Stimulated activated CD8-positive, alpha-beta memory T cell treated with anti-CD3 and anti-CD28 coated beads, Interleukin-4, amount 100 ng/mL, for 24 hours (primary cell): Measurements from ENCODE around the gene FMNL1.
"Not testable (repeated sequence)": the region's sequence is repeated elsewhere in the genome, so short reads cannot be mapped to it uniquely, and the experiment has no call there.

Experiments
- DNase-seq: peaks from one replicate; pipeline ENCODE4 v3.0.0-alpha.2; 2020; ENCODE audit warnings: low read depth

Gene FMNL1, protein sequence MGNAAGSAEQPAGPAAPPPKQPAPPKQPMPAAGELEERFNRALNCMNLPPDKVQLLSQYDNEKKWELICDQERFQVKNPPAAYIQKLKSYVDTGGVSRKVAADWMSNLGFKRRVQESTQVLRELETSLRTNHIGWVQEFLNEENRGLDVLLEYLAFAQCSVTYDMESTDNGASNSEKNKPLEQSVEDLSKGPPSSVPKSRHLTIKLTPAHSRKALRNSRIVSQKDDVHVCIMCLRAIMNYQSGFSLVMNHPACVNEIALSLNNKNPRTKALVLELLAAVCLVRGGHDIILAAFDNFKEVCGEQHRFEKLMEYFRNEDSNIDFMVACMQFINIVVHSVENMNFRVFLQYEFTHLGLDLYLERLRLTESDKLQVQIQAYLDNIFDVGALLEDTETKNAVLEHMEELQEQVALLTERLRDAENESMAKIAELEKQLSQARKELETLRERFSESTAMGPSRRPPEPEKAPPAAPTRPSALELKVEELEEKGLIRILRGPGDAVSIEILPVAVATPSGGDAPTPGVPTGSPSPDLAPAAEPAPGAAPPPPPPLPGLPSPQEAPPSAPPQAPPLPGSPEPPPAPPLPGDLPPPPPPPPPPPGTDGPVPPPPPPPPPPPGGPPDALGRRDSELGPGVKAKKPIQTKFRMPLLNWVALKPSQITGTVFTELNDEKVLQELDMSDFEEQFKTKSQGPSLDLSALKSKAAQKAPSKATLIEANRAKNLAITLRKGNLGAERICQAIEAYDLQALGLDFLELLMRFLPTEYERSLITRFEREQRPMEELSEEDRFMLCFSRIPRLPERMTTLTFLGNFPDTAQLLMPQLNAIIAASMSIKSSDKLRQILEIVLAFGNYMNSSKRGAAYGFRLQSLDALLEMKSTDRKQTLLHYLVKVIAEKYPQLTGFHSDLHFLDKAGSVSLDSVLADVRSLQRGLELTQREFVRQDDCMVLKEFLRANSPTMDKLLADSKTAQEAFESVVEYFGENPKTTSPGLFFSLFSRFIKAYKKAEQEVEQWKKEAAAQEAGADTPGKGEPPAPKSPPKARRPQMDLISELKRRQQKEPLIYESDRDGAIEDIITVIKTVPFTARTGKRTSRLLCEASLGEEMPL

GRCh38 chr17:45221081-45222013 lies at the start of gene FMNL1:
FMNL1 (plus strand) TSS chr17:45221885; CDS start chr17:45222125, 240 bp downstream.
- peak; percentile 47 for DNase-seq

DNA sequence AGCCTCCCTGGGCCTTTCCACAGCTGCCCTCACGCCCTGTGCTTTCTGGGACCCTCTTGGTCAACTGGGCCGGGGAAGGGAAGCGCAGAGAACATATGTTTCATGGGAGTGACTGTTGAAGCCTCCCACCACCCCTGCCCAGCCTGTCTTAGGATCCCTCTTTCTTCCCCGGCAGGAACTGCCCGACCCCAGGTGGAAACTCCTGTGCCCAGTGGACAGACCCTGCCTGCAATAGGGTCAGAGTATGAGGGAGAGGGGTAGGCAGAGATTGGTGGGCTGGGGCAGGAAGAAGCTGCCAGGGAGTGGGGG lies 49.5 kb upstream of the FMNL1 start:
- DNase-seq: no peak

DNA sequence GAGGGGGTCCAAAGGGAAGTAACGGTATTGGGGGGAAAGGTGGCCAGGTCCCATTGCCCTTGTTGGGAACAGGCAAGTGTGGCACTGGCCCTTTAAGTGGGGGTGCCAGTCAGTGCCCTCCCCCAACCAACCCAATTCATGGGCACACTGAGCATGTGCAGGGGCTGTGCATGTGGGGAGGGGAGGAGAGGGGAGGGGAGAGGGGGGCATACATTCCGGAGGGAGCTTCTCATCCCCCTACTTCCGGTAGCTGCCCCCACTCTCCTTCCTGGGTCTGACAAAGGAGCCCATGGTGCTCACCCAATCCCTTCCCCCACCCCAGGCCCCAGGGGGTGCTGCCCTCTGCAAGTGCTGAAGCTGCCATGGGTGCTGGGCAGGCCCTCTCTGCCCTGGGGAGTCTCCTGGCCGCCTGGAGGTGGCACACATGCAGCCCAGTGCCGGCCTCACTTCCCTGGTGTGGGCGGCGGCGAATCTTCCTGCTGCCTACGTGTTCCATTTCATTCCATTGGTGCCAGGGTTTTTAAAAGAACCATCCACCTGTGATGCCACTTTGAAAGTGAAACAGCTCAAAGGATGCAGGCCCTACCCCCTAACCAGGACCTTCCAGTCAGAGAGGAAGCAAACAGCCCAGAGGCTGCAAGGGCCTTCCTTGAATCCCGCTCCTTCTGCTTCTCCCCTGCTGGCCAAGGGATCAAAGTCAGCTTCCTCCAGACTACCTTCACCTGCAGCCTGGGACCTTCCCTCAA lies 49.0 kb upstream of the FMNL1 start:
- peak; percentile 52 for DNase-seq

DNA sequence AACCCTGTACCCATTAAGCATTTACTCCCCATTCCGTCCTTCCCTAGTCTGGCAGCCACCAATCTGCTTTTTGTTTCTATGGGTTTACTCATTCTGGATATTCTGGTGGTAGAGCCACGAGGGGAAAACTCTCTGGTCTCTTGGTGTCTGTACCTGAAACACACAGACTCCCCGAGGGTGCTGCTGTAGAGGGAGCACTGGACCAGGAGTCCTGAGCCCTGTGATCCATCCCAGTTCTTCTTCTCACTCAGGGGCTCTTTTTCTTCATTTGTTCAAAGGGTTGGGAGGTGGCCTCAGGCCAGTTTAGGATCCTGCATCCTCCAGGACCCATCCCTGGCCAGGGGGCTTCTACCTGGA lies 45.9 kb upstream of the FMNL1 start:
- no peak for DNase-seq

DNA sequence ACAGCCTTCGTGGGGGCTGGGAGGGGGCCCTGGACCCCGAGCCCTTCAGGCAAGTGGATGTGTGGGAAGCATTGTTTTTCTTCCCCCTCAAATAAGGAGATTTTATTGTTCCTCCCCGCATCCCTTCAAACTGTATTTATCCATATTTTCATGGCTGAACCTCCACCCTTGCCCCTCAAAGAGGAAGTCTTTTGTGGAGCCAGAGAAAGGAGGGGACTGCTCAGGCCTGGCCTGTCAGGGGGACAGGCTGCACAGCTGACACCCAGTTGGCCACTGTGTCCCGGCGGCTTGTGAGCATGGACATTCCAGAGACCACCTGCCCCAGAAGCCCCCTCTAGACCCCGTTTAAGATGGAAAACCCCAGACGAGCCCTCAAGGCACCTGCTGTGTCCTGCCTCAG lies 44.1 kb upstream of the FMNL1 start:
- DNase-seq: no peak

DNA sequence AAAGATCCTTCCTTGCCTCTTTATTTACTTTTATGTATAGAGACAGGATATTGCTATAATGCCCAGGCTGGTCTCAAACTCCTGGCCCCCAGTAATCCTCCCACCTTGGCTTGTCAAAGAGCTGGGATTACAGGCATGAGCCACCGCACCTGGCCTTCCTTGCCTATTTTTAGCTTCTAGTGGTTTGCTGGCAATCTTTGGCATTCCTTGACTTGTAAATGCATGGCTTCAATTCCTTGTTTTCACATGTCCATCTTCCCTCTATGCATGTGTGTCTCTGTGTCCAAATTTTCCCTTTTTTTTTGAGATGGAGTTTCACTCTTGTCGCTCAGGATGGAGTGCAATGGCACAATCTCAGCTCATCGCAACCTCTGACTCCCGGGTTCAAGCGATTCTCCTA lies 37.5 kb upstream of the FMNL1 start:
- no peak for DNase-seq

DNA sequence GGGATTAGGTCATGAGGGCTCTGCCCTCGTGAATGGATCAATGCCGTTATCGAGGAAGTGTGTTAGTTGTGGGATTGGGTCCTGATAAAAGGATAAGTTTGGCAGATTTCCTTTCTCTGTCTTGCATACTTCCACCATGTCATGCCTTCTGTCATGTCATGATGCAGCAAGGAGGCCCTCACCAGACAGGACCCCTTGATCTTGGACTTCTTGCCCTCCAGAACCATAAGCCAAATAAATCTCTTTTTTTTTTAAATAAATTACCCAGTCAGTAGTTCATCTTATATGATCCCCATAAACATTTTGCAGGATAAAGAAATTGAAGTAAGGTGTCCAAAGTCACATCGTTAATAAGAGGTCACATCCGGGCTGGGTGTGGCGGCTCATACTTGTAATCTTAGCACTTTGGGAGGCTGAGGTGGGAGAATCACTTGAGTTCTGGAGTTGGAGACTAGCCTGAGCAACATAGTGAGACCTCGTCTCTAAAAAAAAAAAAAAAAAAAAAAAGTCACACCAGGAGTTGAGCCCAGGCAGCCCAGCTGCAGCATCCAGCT lies 34.8 kb upstream of the FMNL1 start:
- no peak for DNase-seq

DNA sequence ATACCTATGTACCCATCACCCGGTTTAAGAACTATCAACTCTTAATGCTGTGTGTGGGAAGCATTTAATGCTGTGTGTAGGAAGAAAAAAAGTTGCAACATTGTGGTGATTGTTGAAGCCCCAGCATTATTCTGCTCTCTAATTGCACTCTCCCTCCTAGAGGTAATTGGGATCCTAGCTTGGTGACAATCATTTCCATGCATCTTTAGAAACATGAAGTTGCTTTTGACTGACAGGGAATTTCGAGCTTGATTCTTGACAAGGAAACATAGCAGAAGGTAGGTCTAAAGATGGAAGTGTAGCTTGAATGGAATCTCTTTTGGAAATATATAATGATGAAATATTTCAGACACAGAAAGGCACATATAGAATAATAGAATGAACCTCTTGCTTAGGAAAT lies 32.7 kb upstream of the FMNL1 start:
- no peak for DNase-seq

DNA sequence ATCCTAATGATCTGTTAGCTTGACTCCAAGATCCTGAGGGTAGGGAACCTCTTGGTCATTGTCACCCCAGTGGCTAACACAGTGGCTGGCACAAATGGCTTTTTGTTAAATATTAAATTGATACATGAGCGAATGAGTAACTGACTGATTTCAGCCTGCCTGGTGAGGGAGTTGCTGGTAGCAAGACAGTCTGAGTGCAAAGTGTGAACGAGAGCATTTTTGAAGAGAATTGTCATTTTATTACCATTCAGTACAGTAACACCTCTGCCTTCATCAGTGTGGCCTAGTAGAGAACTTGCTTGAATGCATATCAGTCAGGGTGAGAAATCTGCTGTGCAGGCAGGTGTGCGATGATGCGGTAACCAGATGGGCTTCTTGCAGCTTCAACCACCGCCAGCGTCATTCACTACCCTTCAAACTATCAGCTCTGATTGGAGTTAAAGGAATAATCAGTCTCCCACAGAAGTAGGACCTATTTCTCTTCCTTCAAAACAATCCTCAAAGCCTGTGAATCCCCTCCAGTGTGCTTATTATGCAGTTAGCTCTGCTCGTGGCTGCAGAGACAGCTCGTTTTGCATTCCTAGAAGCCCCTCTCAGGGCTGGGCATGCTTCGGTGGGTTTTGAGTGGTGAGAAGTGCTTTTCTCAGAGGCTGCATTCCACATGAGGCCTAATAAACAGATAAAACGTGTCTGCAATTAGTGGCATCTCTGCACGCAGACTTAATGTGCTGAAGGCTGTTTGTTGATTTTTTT lies 31.0 kb upstream of the FMNL1 start:
- no peak for DNase-seq

DNA sequence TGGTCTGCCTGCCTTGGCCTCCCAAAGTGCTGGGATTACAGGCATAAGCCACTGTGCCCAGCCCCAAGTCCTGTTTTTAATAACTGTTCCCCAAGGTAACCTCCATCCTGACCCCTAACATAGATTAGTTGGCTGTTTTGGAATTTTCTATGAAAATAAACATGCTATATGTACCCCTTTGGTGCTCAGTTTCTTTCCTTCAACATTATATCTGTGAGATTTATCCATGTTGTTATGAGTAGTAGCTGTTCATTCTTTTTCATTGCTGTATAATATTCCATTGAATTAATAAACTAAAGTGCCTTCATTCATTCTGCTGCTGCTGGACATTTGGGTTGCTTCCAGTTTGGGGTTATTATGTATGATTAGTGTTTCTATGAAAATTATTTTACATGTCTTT lies 26.3 kb upstream of the FMNL1 start:
- DNase-seq: no peak

DNA sequence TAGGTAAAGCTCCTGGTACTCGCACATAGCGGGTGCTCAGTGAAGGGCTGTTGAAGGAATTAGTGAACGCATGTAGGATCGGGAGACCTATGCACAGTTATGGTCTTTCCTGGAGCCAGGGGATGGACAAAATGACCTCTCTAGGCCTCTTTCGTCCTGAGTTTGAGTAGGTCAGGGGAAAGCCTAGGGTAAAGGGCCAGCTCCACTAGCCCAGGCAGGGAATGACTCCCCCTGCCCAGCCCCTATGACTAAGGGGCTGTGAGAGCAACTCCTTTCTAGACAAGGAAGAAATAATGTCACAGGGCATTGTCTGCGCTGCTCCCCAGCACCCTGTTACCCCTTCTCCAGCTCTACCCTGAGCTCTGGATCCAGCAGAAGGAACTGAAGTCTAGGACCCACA lies 24.6 kb upstream of the FMNL1 start:
- no peak for DNase-seq

DNA sequence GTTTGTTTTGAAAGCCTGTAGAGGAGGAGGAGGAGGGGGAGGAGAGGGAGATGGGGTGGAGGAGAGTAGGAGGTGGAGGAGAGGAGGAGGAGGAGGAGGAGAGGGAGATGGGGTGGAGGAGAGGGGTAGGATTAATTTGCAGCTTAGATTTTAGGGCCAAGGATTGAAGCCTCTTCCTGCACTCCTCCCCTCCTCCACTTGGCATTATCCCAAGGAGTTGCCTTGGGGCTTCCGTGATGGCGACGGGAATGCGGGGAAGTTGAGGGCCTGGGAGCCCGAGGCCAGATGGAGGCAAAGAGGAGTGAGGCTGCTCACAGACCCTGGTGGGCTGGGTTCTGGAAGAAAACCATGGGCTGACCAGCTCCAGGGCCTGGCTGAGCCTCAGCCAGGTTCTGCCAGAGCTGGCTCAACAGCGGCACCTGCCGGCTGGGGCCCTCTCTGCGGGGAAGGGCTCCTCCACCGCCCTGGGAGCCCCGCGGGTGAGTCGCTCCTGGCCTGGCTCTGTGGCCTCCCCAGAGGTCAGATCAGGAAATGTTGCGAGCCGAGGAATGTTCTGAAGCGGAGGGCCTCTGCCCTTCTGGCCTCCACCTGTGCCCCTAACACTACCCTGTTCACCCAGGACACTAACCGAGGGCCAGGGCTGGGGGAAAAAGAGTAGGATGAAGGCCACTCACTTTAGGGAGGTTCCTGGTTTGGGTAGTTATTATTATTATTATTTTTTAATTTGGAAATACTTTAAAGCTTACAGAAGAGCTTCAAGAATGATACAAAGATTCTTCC lies 23.9 kb upstream of the FMNL1 start:
- peak; percentile 87 for DNase-seq

- no peak for DNase-seq
Measured at GRCh38 chr17:45200701-45201100, 21.0 kb upstream of the FMNL1 start.

- no peak for DNase-seq
Measured at GRCh38 chr17:45201457-45201856, 20.2 kb upstream of the FMNL1 start.

DNA sequence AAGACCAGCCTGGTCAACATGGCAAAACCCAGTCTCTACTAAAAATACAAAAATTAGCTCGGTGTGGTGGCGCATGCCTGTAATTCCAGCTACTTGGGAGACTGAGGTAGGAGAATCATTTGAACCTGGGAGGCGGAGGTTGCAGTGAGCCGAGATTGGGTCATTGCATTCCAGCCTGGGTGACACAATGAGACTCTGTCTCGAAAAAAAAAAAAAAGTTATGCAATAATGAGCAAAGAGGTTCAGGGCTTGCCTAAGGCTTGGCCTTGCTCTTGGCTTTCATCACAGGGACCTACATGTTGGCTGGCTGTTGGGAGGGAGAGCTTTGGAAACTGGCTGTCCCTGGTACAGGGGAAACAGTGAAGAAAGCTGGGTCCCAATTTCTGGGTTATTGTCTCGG lies 19.8 kb upstream of the FMNL1 start:
- not testable (repeated sequence) for DNase-seq

GRCh38 chr17:45218895-45219661 lies 2.6 kb upstream of the FMNL1 start:
- DNase-seq: peak; percentile 80

DNA sequence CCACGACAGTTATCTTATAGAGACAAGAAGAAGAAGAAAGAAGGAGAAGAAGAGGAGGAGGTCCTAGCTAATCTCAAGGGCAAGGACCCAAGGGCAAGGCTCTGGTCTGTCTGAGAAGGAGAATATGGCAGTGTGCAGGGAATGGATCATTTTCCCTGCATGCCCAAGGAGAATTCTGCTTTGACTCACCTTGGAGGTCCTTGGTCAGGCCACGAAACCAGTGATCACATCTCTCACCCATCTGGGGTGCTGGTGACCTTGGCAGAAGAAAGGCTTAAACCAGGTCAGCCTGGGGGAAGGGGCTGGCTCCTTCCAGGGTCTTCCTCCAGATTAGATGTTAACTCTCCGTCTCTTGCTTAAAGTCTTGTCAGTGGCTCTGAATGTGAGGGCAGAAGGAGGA lies 1.6 kb upstream of the FMNL1 start:
- DNase-seq: no peak

DNA sequence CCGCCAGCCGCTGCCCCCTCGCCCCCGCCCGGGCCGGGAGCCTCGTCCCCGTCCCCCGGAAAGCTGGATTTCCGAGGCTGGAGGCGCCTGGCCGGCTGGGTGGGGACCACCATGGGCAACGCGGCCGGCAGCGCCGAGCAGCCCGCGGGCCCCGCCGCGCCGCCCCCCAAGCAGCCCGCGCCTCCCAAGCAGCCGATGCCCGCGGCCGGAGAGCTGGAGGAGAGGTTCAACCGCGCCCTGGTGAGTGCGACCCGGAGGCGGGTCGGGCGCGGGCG lies 266 bp downstream of the FMNL1 start:
- DNase-seq: no peak
